ENCODE results near the gene MDK.

The MDK gene, protein sequence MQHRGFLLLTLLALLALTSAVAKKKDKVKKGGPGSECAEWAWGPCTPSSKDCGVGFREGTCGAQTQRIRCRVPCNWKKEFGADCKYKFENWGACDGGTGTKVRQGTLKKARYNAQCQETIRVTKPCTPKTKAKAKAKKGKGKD

DNA sequence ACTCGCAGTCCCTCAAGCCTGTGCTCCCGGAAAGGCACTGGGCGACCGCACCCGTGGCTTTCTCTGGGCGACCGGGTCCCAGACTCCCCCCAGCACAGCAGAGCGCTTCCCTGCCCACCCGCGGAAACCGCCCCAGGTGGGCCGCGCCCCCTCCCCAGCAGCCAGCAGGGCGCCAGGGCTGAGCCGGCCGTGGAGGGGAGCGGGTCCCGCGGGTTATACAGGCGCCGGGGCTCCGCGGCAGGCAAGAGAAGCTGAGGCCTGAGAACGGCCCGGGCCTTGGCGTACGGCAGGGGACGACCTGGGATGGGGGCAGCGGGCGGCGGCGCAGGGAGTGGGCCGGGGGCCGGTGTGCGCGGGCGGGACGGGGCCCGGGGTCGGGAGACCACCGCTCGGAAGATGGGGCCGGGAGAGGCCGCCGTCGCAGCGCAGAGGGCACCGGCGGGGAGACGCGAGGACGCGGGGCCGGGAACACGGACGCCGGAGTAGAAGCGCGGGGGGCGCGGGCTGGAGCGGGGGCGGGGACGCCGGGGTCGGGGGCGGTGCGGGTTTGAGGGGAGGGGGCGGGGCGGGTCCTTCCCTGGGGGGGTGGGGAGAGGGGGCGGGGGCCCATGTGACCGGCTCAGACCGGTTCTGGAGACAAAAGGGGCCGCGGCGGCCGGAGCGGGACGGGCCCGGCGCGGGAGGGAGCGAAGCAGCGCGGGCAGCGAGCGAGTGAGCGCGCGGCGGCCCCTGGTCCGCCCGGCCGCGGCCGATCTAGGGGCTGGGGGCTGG lies at the start of gene MDK:
MDK (plus strand) TSS at position 622 of the 771 bp plus-strand sequence. CDS start 389 bp downstream, outside the sequence.
- no peak for DNase-seq (ENCODE audit: low read depth in 3 of 3)

DNA sequence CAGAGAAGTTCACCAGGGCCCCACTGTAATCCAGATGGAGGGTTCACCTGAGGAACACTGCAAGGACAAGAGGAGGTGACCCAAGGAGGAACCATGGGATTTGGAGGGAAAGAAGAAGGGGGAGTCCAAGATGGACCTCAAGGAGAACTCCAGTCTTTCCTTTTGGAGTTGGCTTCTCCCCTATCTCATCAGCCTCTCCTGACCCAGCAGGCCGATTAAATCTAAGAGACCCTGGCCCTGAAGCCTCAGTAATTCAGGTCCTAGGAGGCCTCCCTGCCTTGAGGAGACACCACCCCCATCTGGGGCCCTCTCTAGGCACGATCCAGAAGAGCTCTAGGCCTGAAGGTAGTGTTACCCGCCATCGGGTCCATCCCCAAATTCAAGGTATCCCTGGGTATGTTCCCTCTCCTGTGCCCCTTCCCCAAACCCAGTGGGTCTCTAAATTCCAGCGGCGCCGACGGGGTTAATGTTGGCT lies 49.3 kb upstream of the MDK start:
- no peak for DNase-seq (ENCODE audit: low read depth in 3 of 3)

DNA sequence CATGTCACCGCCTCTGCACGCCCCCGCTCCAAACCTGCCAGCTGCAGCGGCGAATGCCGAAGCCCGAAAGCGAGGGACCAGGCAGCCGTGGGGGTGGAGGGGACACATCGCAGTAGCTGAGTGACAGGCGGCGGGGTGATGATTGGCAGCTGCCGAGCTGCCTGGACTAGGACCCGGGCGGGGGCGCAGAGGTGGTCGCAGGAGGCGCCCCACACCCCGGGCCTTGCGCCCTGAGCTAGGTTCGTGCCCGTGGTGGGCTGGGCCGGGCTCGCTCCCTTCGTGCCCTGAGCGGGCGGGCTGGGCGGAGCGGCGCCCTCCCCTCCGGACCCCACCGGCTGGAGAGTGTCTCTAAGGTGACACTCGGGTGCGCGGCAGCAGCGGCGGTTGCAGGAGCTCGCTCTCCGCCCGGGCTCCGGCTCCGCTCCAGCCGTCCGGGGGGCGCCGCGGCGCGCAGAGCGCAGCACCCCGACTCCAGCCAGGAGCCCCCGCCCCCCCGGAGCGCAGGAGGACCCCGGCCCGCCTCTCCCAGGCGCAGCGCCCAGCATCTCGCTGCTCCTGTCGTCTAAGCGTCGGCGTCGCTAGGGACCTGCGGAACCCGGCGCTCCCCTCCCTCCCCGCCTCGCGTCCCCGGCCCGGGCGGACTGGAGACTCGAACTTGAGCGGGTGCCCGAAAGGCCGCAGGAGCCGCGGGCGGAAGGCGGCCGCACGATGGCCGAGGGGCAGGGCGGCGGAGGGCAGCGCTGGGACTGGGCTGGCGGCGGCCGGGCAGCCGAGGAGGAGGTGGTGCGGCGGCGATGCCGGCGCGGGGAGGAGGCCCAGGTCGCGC lies 48.7 kb upstream of the MDK start:
- peak; percentile 48 to 64 (median 55) for DNase-seq (ENCODE audit: low read depth in 3 of 3)

DNA sequence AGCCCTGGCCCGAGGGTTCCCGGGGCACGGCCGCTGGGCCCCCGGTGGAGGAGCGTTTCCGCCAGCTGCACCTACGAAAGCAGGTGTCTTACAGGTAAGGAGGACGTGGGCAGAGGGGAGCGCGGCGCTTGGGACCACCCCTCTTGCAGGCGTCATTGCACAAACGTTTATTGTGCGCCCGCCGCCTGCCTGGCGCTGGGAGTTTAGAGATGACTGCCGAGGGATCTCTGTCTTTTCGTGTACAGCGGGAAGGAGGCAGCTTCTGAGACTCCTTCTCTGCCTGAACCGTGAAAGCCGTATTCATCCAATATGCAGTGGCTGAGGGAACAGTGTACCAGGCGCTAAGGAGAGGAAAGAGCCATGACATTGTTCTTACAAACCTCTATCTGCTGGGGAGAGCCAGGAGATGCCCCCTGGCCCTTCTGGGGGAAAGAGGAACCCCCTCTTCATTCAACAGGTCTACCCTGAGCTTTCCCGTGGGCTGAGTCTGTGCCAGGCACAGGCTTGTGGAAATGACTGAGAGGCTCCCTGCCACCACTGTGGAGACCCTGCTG lies 48.0 kb upstream of the MDK start:
- no peak for DNase-seq (ENCODE audit: low read depth in 3 of 3)

DNA sequence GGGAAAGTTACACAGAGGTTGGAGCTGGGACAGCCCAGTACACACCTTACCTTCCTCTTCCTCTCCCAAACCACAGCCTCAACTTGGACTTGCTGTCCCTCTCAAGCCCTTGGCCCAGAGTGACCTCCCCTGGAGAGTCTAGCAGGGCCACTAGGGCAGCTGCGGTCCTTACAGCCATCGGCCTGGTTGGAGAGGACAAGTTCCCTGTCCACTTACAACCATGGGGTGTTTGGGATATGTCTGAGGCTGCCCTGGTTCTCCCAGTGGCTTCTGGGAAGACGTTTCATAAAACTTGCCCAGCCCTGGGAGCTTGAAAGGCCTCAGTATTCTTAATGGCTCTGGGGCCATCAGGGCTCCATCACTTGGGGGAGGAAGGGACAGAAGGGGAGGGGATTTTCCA lies 47.3 kb upstream of the MDK start:
- DNase-seq (ENCODE audit: low read depth in 3 of 3): no peak

DNA sequence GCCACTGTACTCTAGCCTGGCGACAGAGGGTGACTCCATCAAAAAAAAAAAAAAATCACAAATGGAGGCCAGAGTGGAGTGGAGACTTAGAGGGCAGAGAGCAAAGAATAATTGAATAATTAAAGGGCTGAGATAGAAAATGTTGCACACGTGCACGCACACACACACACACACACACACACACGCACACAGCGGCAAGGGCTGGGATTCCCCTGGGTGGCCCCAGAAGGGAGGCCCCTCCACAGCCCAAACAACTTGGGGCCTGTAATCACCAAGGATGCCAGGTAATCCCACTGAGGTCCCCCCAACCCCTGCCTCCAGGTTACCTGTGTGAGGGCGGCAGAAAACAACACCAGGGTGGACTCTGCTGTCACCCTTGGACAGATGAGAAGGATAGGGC lies 46.2 kb upstream of the MDK start:
- DNase-seq (ENCODE audit: low read depth in 3 of 3): no peak

DNA sequence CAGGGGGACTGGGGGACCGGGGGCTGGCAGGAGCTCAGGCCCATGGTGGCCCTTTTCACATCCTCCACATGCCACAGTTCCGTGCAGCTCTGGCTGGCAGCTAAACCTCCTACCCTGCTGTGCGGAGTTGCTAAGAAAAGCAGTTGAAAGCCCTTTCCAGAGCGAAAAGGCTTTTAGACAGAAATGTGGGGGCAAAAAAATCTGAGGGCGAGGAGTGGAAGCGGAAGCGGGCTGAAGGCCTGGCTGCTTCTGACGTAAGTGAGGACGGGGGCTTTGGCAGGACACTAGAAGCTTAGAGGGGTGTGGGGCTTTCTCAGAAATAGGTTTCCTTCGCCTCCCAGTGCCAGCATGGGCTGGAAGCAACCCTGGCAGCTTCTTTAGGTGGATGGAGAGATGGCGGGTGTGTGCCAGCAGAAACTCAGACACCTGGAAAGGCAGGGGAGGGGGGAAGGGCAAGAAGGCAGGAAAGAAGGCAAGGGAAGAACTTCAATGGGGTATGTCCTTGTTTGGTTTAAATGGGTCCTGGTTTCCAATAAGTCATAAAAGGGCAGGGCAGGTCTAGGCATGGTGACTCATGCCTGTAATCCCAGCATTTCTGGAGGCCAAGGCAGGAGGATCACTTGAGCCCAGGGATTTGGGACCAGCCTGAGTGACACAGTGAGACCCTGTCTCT lies 45.4 kb upstream of the MDK start:
- no peak for DNase-seq (ENCODE audit: low read depth in 3 of 3)

DNA sequence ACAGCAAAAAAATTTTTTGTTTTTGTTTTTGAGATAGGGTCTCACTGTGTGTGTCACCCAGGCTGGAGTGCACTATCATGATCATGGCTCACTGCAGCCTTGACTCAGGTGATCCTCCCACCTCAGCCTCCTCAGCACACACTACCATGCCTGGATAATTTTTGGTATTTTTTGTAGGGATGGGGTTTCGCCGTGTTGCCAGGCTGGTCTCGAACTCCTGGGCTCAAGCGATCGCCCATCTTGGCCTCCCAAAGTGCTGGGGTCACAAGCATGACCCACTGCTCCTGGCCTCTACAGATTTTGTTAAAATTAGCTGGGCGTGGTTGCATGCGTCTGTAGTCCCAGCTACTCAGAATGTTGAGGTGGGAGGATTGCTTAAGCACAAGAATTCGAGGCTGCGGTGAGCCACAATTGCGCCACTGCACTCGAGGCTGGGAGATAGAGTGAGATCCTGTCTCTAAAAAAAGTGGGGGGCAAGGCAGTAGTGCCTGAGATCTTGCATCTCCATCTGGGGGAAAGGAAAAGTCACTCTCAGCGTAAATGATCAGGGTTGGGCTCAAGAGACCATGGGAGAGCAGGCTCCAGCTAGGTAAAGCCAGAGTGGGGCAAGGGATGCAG lies 44.8 kb upstream of the MDK start:
- no peak for DNase-seq (ENCODE audit: low read depth in 3 of 3)

DNA sequence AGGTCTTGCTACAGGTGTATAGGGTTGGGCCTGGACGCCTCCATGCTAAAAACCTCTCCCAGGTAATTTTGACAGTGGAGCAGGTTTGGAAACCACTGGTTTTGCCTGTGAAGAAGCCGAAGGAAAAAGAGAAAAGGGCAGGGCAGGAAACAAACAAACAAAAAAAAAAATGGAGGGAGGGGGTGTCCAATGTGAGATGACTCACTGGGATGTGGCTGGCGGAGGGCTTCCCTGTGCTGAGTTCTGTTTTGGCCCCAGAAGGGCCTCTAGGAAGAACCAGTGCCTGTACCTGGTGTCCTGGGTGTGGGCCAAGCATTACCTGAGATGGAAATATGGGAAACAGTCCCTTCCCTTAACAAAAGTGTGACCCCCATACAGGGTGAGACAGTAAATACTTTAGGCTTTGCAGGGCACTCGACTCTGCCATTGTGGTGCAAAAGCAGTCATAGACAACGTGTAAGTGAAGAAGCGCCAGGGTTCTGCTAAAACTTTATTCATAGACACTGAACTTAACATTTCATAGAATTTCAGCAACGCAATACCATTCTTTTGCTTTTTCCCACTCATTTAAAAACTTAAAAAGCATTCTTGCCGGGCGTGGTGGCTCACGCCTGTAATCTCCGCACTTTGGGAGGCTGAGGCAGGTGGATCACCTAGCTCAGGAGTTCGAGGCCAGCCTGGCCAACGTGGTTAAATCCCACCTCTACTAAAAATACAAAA lies 43.7 kb upstream of the MDK start:
- DNase-seq (ENCODE audit: low read depth in 3 of 3): no peak

DNA sequence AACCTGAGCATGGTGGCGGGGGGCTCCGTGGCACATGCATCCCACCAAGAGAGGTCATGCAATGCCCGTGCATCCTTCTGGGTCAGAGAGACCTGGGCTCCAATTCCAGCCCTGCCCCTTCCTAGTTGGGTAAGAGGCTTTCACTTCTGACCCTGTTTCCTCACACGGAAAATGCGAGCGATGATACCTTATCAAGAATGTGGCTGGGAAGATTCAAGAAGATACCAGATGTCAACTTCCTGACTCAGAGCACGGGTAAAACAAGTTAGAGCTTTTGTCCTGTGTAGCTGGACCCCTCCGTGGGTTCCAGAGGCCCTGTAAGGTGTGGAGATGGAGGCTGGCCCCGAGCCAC lies 42.9 kb upstream of the MDK start:
- no peak for DNase-seq (ENCODE audit: low read depth in 3 of 3)

DNA sequence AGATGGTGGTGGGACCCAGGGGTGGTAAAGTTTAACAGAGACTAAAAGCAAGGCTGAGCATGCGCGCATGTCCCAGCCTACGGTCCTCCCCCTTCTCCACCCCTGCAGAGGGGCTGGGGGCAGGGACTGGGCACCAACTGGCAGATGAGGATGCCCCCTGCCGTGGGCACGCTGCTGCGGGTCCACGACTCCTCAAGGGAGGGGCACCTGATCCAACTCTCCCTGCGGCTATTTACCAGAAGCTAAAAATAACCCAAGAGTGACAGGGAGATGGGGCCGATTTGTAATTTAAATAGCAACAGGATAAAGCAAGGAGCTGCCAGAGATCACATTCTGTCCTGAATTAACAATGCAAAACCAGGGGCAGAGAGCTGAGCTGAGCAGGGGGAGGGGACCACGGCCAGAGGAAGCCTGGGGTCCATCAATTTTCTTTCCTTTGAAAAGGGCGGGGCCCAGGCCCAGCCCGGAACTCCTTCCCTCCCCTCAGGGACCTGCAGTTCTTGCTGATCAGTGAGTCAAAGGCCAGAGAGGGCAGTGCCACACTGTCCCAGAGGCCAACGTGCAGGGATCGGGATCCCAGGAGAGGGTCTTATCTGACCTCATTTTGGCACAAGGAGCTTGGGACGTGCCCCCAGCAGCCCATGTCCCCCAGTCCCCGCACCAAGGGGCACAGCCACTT lies 42.3 kb upstream of the MDK start:
- no peak for DNase-seq (ENCODE audit: low read depth in 3 of 3)

DNA sequence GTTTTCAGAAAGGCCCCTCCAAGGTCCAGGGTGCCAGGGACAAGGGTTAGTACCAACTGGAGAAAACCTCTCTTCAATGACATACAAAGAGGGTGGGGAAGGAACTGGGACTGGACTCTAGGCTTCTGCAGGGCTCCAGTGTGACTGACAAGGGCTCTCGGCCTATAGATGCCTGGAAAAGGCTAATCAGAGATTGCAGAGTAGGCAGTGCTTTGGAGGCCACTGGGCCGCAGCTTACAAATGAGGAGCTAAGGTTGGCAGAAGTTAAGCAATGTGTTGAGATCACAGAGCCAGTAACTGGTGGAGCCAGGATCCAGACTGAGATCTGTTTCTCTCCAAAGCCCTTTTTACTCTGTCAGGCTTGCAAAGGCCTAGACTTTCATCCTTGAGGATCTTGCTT lies 41.7 kb upstream of the MDK start:
- no peak for DNase-seq (ENCODE audit: low read depth in 3 of 3)

DNA sequence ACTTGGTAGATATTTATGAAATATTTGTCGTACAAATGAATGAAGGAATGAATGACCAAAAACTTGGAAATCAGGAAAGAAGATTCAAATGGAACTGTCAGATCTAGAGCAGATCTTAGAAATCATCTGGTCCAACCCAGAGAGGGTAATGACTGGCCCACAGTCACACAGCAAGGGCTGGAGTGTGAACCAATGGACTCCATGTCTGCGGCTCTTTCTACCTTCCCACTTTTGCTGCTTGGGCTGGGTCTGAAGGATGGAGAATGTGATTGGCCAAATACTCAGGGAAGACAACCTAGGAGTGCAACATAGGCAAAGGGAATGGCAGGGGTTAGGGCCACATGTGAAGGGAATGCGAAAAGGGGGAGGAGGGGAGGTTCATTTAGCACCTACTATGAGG lies 40.0 kb upstream of the MDK start:
- DNase-seq (ENCODE audit: low read depth in 3 of 3): no peak

DNA sequence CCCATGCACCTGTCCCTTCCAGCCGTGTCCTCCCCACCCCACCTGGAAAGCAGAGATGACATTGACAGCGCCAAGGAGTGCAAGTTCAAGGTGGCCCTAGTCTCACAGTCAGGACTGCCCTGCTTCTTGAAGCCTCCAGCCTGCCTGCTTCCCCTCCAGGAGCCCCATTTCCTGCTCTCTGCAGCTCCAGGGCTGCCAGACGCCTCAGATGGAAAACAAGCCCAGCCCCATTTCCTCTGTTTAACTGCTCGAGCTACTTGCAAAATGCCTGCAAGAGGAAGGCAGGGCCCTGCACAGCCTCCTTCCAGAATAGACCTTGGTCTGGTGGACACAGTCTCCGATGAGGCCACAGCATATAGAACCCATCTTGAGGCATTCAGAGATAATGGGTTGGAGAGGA lies 39.2 kb upstream of the MDK start:
- DNase-seq (ENCODE audit: low read depth in 3 of 3): no peak

DNA sequence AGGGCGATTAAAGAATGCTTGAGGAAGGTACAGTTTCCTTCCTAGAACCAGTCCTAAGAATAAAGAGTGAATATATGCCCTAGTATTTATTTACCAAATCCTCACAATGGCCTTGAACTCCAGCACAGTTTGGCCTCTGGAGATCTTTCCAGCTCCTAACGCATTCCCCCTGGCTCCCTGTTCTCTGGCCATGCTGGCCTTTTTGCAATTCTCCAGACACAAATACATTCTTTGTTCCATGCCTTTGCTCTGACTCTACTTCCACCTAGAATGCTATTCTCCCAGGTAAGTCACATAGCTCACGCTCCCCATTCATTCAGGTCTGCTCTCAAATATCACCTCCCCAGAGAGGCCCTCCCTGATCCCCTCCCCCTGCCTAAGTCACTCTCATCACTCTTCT lies 37.9 kb upstream of the MDK start:
- no peak for DNase-seq (ENCODE audit: low read depth in 3 of 3)

DNA sequence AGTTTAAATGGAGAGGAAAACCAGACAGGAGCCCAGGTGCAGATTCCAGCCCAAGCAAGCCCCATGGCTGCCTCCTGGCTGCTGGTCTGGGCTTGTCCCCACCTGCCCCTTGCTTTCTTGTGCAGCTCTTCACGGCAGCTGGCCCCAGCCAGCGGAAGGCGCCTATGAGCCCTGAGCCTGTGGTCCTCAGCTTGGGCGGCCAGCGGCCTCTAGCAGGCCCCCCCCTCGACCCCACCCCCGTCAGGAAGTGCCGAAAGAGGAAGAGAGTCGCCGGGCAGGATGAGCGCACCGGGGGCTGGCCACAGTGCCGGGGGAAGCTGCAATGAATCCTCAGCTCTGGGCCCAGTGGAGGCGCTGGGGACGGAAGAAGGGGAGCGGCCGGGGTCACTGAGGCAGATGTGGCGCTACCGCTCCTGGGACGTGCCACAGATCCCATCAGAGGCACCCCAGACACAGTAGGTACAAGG lies 36.3 kb upstream of the MDK start:
- no peak for DNase-seq (ENCODE audit: low read depth in 3 of 3)

DNA sequence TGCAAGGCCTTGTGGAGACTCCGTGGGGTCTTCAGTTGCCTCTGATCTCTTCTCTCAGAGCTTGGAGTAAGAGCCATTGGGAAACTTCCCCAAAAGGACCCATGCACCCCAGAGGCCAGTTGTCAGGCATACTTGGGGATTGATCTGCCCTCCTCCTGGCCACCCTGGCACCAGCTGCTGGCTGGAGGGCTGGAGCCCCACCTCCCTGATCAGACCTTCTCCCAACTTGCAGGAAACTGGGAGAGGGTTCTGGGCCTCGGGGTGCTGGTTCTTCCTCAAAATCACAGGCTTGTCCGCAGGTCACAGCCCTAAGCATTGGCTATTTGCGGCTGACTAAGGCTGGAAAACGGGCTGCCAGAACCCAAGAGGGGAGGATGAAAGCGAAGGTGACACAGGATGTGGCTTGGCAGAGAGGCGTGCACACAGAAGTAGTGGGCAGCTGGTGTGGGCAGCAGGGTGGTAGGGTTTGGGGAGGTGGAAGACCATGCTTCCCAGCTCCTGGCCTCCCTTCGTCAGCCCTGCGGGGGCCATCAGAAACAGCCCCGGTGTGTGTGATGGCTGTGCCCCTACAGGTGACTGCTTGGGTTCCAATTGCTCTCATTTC lies 35.5 kb upstream of the MDK start:
- DNase-seq (ENCODE audit: low read depth in 3 of 3): no peak

DNA sequence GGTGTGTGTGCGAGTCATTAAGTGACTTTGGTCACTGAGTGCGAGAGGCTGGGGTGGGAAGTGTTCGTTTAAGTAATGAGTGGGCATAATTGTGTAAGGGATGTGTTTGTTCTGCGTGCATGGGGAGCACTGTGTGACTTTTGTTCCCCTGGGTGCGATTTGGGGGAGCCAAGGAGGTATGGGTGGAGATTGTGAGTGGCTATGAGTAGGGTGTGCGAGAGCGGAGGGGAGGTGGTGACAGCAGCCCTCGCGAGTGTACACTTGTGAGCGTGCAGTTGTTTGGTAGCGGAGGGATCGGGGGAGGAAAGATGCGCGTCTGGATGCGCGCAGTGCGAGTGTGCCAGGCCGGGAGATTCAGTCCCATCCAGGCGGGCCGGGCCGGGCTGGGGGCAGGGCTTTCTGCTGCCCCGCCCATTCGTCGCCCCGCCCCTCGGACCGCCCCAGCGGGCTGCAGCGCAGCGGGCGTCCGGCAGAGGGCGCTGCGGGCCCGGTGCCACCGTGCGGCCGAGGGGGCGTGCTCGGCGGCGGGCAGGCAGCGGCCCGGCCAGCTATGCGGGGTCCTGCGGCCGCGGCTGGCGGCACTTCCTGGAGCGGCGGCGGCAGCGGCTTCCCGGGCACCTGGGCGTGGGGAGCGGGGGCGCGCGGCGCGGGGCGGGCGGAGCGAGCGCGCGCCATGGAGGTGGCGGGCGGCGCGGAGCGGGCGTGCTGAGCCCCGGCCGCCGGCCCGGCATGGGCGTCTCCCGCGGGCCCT lies 34.4 kb upstream of the MDK start, which contains the start of gene DGKZ:
DGKZ (plus strand) TSS at position 578 of the 751 bp plus-strand sequence. CDS start 197 bp downstream, outside the sequence.
- peak; percentile 77 to 82 (median 81) for DNase-seq (ENCODE audit: low read depth in 3 of 3)

Data from stimulated activated CD4-positive, alpha-beta T cell treated with anti-CD3 and anti-CD28 coated beads, TNF-alpha, amount 100 ng/mL, for 4 hours (primary cell).